ENCODE measurements around the gene DSTN.

The DSTN gene

DNA sequence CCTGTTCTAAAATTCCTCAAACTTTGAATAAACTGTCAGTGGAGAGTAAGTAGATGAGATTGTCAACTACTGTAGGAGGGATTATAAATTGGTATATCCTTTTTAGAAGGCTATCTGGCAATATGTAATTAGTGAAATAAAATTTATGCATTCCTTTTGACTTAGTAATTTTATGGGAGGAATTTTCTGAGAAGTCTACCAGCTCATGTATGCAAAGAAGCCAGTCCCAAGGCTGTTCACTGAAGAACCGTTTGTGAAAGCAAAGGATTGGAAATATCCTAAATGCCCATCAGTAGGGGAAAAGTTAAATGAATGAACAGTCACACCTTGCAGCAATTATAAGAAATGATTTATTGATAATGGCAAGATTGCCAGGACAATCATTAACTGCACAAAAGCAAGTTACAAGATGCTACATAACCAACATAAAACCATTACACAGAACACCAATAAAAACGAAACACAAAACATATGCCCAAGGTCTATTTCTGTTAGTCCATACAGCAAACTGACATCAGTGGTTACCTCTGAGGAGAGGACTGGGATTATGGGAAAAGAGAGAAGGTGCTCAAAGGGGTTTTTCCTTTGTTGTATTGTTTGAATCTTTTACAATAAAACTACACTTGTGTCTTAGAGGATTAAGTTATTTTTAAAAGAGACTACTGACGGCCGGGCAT lies 4.6 kb upstream of the DSTN start:
- no peaks in the 10 kb centered on the region for H3K27me3 ChIP-seq (ENCODE audit: control insufficient read depth, insufficient read depth, low read length)
- H3K4me2 ChIP-seq (ENCODE audit: low read length), result no peak overlapping the region
- no peaks in the 10 kb centered on the region for H3K9me3 ChIP-seq (ENCODE audit: control insufficient read depth, low read length)
- H3K4me3 ChIP-seq (ENCODE audit: low read depth, low read length), result no peak overlapping the region
- no peak overlapping the region for H3K27ac ChIP-seq
- H3K9ac ChIP-seq, result no peak overlapping the region
- no peaks in the 10 kb centered on the region for H3K79me2 ChIP-seq
- no peaks in the 10 kb centered on the region for H3K36me3 ChIP-seq (ENCODE audit: control insufficient read depth, insufficient read depth, low read length)
- TF ChIP-seq, protein P1, sequence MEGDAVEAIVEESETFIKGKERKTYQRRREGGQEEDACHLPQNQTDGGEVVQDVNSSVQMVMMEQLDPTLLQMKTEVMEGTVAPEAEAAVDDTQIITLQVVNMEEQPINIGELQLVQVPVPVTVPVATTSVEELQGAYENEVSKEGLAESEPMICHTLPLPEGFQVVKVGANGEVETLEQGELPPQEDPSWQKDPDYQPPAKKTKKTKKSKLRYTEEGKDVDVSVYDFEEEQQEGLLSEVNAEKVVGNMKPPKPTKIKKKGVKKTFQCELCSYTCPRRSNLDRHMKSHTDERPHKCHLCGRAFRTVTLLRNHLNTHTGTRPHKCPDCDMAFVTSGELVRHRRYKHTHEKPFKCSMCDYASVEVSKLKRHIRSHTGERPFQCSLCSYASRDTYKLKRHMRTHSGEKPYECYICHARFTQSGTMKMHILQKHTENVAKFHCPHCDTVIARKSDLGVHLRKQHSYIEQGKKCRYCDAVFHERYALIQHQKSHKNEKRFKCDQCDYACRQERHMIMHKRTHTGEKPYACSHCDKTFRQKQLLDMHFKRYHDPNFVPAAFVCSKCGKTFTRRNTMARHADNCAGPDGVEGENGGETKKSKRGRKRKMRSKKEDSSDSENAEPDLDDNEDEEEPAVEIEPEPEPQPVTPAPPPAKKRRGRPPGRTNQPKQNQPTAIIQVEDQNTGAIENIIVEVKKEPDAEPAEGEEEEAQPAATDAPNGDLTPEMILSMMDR (IDR thresholded peaks at IDR 0.05), result no peak
- no peaks in the 10 kb centered on the region for H3K4me1 ChIP-seq
- no peak overlapping the region for H2AFZ ChIP-seq

DNA sequence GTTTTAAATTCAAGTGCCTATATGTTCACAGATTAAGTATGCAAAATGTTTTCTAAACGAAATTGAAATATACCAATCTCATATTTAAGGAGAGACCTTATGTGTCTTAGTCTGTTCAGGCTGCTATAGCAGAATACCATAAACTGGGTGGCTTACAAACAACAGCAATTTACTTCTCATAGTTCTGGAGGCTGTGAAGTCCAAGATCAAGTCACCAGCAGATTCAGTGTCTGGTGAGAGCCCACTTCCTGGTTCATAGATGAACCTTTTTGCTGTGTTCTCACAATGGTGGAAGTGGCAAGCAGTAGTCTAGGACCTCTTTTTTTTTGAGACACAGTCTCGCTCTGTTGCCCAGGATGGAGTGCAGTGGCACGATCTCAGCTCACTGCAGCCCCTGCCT lies 3.5 kb upstream of the DSTN start:
- Histone ChIP-seq H3K9ac (no peak overlapping the region), H2AFZ (no peak overlapping the region), H3K4me1 (no peaks in the 10 kb centered on the region), H3K79me2 (peaks cover 4% of the 10 kb centered on the region), H3K9me3 (ENCODE audit: control insufficient read depth, low read length) (no peaks in the 10 kb centered on the region), H3K27me3 (ENCODE audit: control insufficient read depth, insufficient read depth, low read length) (no peaks in the 10 kb centered on the region), H3K36me3 (ENCODE audit: control insufficient read depth, insufficient read depth, low read length) (no peaks in the 10 kb centered on the region), H3K4me3 (ENCODE audit: low read depth, low read length) (no peak overlapping the region), H3K4me2 (ENCODE audit: low read length) (no peak overlapping the region), H3K27ac (no peak overlapping the region)
- TF ChIP-seq, protein P1 (IDR thresholded peaks at IDR 0.05), result no peak

DNA sequence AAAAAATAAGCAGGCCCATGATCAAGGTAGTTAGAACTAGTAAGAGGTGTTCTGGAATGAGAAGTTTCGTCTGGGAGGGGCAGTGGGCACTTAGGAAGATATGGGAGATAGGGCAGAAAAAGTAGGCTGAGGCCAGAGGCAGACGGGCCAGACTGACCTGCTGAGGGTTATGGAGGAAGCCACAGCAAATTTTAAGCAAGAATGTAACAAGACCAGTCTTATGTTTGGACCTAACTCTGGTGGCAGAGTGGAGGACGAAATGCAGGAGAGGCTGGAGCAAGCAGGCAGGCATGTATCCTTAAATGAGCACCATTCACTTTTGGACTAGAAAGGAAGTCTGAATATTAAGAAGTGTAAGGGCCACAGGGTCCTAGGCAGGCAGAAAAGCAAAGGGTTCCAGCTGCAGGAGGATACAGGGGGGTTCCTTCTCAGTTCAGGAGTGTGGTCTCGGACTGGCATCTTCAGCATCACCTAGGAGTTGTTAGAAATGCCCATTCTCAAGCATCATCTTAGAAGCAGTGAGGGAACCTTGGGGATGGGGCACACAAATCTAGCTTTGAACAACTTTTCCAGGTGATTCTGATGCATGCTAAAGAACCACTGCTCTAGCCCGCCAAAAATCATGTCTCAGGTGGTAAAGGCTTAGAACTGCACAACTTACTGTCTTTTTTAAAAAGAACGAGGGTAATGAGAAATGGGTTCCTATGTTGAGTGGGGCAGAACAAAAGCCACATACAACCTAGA lies 1.7 kb upstream of the DSTN start:
- H3K4me1 ChIP-seq, result peaks cover 3% of the 10 kb centered on the region
- H2AFZ ChIP-seq, result peak overlapping the region; percentile 72
- no peaks in the 10 kb centered on the region for H3K36me3 ChIP-seq (ENCODE audit: control insufficient read depth, insufficient read depth, low read length)
- H3K79me2 ChIP-seq, result peaks cover 19% of the 10 kb centered on the region
- H3K9me3 ChIP-seq (ENCODE audit: control insufficient read depth, low read length), result no peaks in the 10 kb centered on the region
- H3K4me2 ChIP-seq (ENCODE audit: low read length), result peak overlapping the region; percentile 82
- no peaks in the 10 kb centered on the region for H3K27me3 ChIP-seq (ENCODE audit: control insufficient read depth, insufficient read depth, low read length)
- H3K9ac ChIP-seq, result no peak overlapping the region
- H3K4me3 ChIP-seq (ENCODE audit: low read depth, low read length), result peak overlapping the region; percentile 52
- TF ChIP-seq, protein P1 (IDR thresholded peaks at IDR 0.05), result no peak
- peak overlapping the region; percentile 98 for H3K27ac ChIP-seq

DNA sequence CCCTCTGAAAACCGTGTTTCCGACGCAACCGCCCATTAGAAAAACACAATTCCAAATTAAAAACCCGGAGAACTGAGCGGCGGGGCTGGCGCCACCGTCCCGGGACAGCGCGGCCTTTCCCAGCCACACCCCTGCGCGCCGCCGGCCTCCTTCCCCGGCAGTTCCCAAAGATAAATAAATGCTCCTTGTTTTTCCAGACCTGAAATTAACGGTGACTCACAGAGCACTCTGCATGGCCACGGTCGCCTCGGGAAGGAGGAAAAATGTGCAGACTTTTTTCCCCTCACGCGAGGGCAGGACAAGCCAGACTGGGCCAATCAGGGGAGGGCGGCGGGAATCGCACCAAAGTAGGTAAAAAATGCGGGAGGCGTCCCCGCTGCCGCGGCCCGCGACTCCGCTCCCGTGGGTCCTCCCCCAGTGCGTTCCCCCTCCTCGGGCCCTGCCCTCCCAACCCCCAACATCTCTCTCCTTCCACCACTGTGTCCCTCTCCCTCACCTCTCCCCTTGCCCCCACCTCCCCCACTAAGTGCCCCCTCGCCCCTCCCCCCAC lies 828 bp upstream of the DSTN start:
- Histone ChIP-seq H3K4me3 (ENCODE audit: low read depth, low read length) (peak overlapping the region; percentile 88), H2AFZ (peak overlapping the region; percentile 72), H3K27ac (peak overlapping the region; percentile 98), H3K4me1 (peaks cover 3% of the 10 kb centered on the region), H3K4me2 (ENCODE audit: low read length) (peak overlapping the region; percentile 82), H3K36me3 (ENCODE audit: control insufficient read depth, insufficient read depth, low read length) (no peaks in the 10 kb centered on the region), H3K9ac (peak overlapping the region; percentile 20), H3K27me3 (ENCODE audit: control insufficient read depth, insufficient read depth, low read length) (no peaks in the 10 kb centered on the region), H3K79me2 (peaks cover 28% of the 10 kb centered on the region), H3K9me3 (ENCODE audit: control insufficient read depth, low read length) (no peaks in the 10 kb centered on the region)
- TF ChIP-seq, protein P1 (IDR thresholded peaks at IDR 0.05), result no peak
